HCT116 (cell line): Measurements from ENCODE around the gene ARHGAP5. TPM values are rescaled to one million over a fixed set of nuclear protein-coding genes. Genes with fewer than 3 reads are reported as not detected.

Source experiments
- ATAC-seq: fragments of 200-7000 bp; cut with Tn5 transposase; 2 replicates; pipeline ENCODE4 v1.9.1; 2020; ENCODE audit warnings: mild to moderate bottlenecking, moderate library complexity
- BruUV-seq: library from RNA; stranded (reverse); fragments of 400-500 nt; replicated peaks from 2 replicates; lab custom pipeline; 2021; lab: Mats Ljungman, UMichigan
- CTCF ChIA-PET: fragments of 300-600 bp; sonication (Branson Sonifier 250); formaldehyde crosslinking; loops from one replicate; lab custom pipeline; 2021; ENCODE audit warnings: antibody characterized with exemption; lab: Charles Lee
- POLR2A ChIA-PET: fragments of 300-600, 350-600 bp; sonication (Branson Sonifier 250); formaldehyde crosslinking; loops from one replicate; lab custom pipeline; 2021; ENCODE audit warnings: antibody characterized with exemption; lab: Charles Lee
- RAD21 ChIA-PET, 2 experiments: fragments of 300-600 bp; sonication (Branson Sonifier 250); formaldehyde crosslinking; loops; one replicate each; lab custom pipeline; 2023; ENCODE audit warnings: low total read pairs in 2 of 2; ENCODE audit not compliant: uncharacterized antibody in 2 of 2, unreplicated experiment in 2 of 2, low non-redundant PET in 1 of 2; lab: Charles Lee
- DNase-seq: peaks from one replicate; pipeline ENCODE4 v3.0.0-alpha.2; 2010; ENCODE audit warnings: low read depth, low spot score
- H2AFZ ChIP-seq: fragments of 200-600 bp; shearing (Covaris generic), sonication (generic); 2 replicates; pipeline ENCODE4 v1.6.1; 2017; ENCODE audit warnings: low read depth, mixed run types, mixed read lengths, antibody characterized with exemption, low read length; ENCODE audit not compliant: poor library complexity, severe bottlenecking
- H3K27ac ChIP-seq: 2 replicates; pipeline ENCODE4 v1.5.1; 2012; ENCODE audit warnings: low read depth, low read length
- H3K27me3 ChIP-seq: fragments of 200-600 bp; sonication (generic); 2 replicates; pipeline ENCODE4 v1.6.1; 2016; ENCODE audit warnings: mixed run types, low read length, mixed read lengths; ENCODE audit not compliant: insufficient read depth
- H3K36me3 ChIP-seq, 2 experiments: fragments of 200-500 bp in 1 of 2; fragments of 200-600 bp in 1 of 2; sonication (Bioruptor generic) in 1 of 2; sonication (generic) in 1 of 2; 2 replicates each; pipeline versions ENCODE4 v1.5.1 to v1.6.1; 2014 to 2016; ENCODE audit warnings: low read length in 2 of 2, inconsistent platforms in 1 of 2, mixed read lengths in 1 of 2, mixed run types in 1 of 2; ENCODE audit not compliant: insufficient read depth in 2 of 2, control insufficient read depth in 1 of 2
- H3K4me1 ChIP-seq, 2 experiments: fragments of 200-600 bp in 1 of 2; sonication (generic) in 1 of 2; 2 replicates each; pipeline versions ENCODE4 v1.5.1 to v1.6.1; 2012 to 2017; ENCODE audit warnings: low read length in 2 of 2, inconsistent platforms in 1 of 2, mild to moderate bottlenecking in 1 of 2, mixed read lengths in 1 of 2, mixed run types in 1 of 2, moderate library complexity in 1 of 2; ENCODE audit not compliant: insufficient read depth in 2 of 2, control insufficient read depth in 1 of 2
- H3K4me2 ChIP-seq: fragments of 200-600 bp; sonication (generic); 2 replicates; pipeline ENCODE4 v1.6.1; 2017; ENCODE audit warnings: mixed run types, low read length, mixed read lengths
- H3K4me3 ChIP-seq, 2 experiments: fragments of 200-600 bp in 1 of 2; sonication (generic) in 1 of 2; replicated peaks in 1 of 2; 2 replicates each; pipeline ENCODE4 v1.5.1; 2011 to 2016; ENCODE audit warnings: low read length in 2 of 2, control low read depth in 1 of 2, low read depth in 1 of 2, mild to moderate bottlenecking in 1 of 2, mixed read lengths in 1 of 2, mixed run types in 1 of 2
- H3K79me2 ChIP-seq: fragments of 200-600 bp; sonication (generic); 2 replicates; pipeline ENCODE4 v1.6.1; 2017; ENCODE audit warnings: mild to moderate bottlenecking, mixed run types, low read length, moderate library complexity, mixed read lengths; ENCODE audit not compliant: insufficient read depth
- H3K9ac ChIP-seq: fragments of 200-600 bp; sonication (generic); 2 replicates; pipeline ENCODE4 v1.6.1; 2016; ENCODE audit warnings: low read length, mixed read lengths
- H3K9me2 ChIP-seq: fragments of 200-600 bp; sonication (generic), shearing (Covaris generic); 2 replicates; pipeline ENCODE4 v1.6.1; 2017; ENCODE audit warnings: mixed run types, mild to moderate bottlenecking, moderate library complexity; ENCODE audit not compliant: insufficient read depth
- H3K9me3 ChIP-seq, 2 experiments: fragments of 200-500 bp in 1 of 2; fragments of 200-600 bp in 1 of 2; sonication (Bioruptor generic) in 1 of 2; sonication (generic) in 1 of 2; 2 replicates each; pipeline ENCODE4 v1.6.1; 2014 to 2017; ENCODE audit warnings: low read length in 2 of 2, mixed read lengths in 2 of 2, inconsistent platforms in 1 of 2, low read depth in 1 of 2, mild to moderate bottlenecking in 1 of 2, mixed run types in 1 of 2, moderate library complexity in 1 of 2; ENCODE audit not compliant: control insufficient read depth in 1 of 2, insufficient read depth in 1 of 2
- H4K20me1 ChIP-seq: fragments of 200-600 bp; sonication (generic), shearing (Covaris generic); 2 replicates; pipeline ENCODE4 v1.6.1; 2017; ENCODE audit warnings: mixed run types, mild to moderate bottlenecking, moderate library complexity; ENCODE audit not compliant: insufficient read depth
- CBX3 ChIP-seq: IDR thresholded peaks from 2 replicates; pipeline ENCODE4 v1.6.1; 2012; ENCODE audit warnings: low read depth
- CTCF ChIP-seq, 3 experiments: fragments of 200-600 bp in 1 of 3; sonication (generic) in 1 of 3; IDR thresholded peaks in 2 of 3; conservative IDR thresholded peaks in 1 of 3; 2 replicates each; pipeline ENCODE4 v1.5.1; 2012 to 2017; ENCODE audit warnings: low read depth in 2 of 3, low read length in 2 of 3, antibody characterized with exemption in 1 of 3, borderline replicate concordance in 1 of 3, control low read depth in 1 of 3, mild to moderate bottlenecking in 1 of 3, mixed read lengths in 1 of 3, mixed run types in 1 of 3, moderate library complexity in 1 of 3; ENCODE audit not compliant: insufficient read depth in 1 of 3
- EZH2phosphoT487 ChIP-seq: fragments of 200-600 bp; IDR thresholded peaks from 2 replicates; pipeline ENCODE4 v1.6.1; 2018; ENCODE audit warnings: antibody characterized with exemption, borderline replicate concordance
- JUND ChIP-seq: IDR thresholded peaks from 2 replicates; pipeline ENCODE4 v1.6.1; 2012
- YY1 ChIP-seq: IDR thresholded peaks from 2 replicates; pipeline ENCODE4 v1.6.1; 2011; ENCODE audit warnings: low read length, low read depth, moderate library complexity, mild to moderate bottlenecking; ENCODE audit not compliant: insufficient replicate concordance; ENCODE audit errors: extremely low read depth
- ZBTB33 ChIP-seq: IDR thresholded peaks from 2 replicates; pipeline ENCODE4 v1.6.1; 2011; ENCODE audit warnings: mild to moderate bottlenecking, low read length, moderate library complexity; ENCODE audit not compliant: insufficient replicate concordance; ENCODE audit errors: extremely low read depth
- intact Hi-C: fragments of 100-400 bp; cut with micrococcal nuclease; formaldehyde crosslinking; loops from 2 replicates; pipeline ENCODE4 v1.10.0; 2022
- total RNA-seq: library from RNA; stranded (reverse); gene quantifications from one replicate; pipeline ENCODE4 v1.2.1, GENCODE V29; 2021; ENCODE audit not compliant: unreplicated experiment
- TF ChIP-seq, protein P1 (sequence below): IDR thresholded peaks from 2 replicates; pipeline ENCODE4 v1.6.1; 2012

The ARHGAP5 gene
- total RNA-seq, 1 experiment from 2014 or later = 66.7 TPM

DNA sequence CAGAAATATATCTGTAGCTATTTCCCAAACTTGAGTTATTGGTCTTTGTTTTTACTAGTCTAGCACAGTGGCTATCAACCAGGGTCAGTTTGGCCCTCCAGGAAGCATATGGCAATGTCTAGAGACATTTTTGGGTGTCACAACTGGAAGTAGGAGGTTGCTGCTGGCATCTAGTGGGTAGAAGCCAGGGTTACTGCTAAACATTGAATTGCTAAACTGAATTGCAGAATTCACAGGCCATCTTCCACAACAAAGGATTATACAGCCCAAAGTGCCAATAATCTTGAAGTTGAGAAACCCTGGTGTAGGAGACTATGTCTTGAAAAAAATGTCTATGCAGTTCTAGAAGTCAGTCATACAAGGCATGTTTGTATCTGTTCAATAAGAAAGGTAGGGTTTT lies 27.7 kb downstream of the ARHGAP5 start:
- POLR2A ChIA-PET = no interaction called here
- BruUV-seq = no TSS peak

More for the DNA sequence above, 27.7 kb downstream of the ARHGAP5 start:
- CTCF ChIA-PET = interaction anchor here (0.6 kb wide), 1 partner anchor 13 kb away, joined by 3 read pairs; no protein-coding TSS in a partner anchor
- H3K27ac ChIP-seq = no peak overlapping the region
- H3K9me2 ChIP-seq = no peaks in the 10 kb centered on the region
- no peak overlapping the region for H2AFZ ChIP-seq
- H3K27me3 ChIP-seq = no peaks in the 10 kb centered on the region
- no peak overlapping the region for H3K4me2 ChIP-seq
- intact Hi-C loops = no loop called here
- peaks cover 3% of the 10 kb centered on the region for H4K20me1 ChIP-seq
- H3K36me3 ChIP-seq = 0 out of 4 replicates have a peak, but pooled peaks cover 0 to 3% of the 10 kb centered on the region in 2 experiments
- H3K9ac ChIP-seq = no peak overlapping the region
- RAD21 ChIA-PET = no interaction called here
- peaks cover 98% of the 10 kb centered on the region for H3K79me2 ChIP-seq
- H3K9me3 ChIP-seq = no peaks in the 10 kb centered on the region
- no peak for ATAC-seq
- TF ChIP-seq YY1 (no peak), CBX3 (no peak), JUND (no peak), CTCF (IDR thresholded peaks at IDR 0.05 in 2 of 3, conservative IDR thresholded peaks at IDR 0.05 in 1 of 3; ENCODE audit: borderline replicate concordance in 1 of 3, insufficient read depth in 1 of 3, low read depth in 2 of 3, low read length in 2 of 3) (no peak), EZH2phosphoT487 (no peak), ZBTB33 (no peak)
- TF ChIP-seq, protein P1, sequence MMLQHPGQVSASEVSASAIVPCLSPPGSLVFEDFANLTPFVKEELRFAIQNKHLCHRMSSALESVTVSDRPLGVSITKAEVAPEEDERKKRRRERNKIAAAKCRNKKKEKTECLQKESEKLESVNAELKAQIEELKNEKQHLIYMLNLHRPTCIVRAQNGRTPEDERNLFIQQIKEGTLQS = no peak
- no peak overlapping the region for H3K4me3 ChIP-seq
- no peaks in the 10 kb centered on the region for H3K4me1 ChIP-seq
- no peak for DNase-seq
